MCF 10A (cell line): Measurements from ENCODE around the gene ST6GALNAC5. TPM values are rescaled to one million over a fixed set of nuclear protein-coding genes. Genes with fewer than 3 reads are reported as not detected.

ENCODE experiments used
- BruUV-seq: library from RNA; stranded (reverse); fragments of 400-500 nt; replicated peaks from 2 replicates; lab custom pipeline; 2021; lab: Mats Ljungman, UMichigan
- CTCF ChIA-PET: fragments of 300-600 bp; sonication (Branson Sonifier 250); formaldehyde crosslinking; extraction: SDS; loops from one replicate; lab custom pipeline; 2021; ENCODE audit warnings: antibody characterized with exemption, inconsistent platforms; lab: Yijun Ruan, JAX
- POLR2A ChIA-PET: fragments of 300-600, 350-650 bp; sonication (Branson Sonifier 250); formaldehyde crosslinking; extraction: SDS; loops from one replicate; lab custom pipeline; 2020; ENCODE audit warnings: antibody characterized with exemption, inconsistent platforms; lab: Yijun Ruan, JAX
- DNase-seq: peaks from one replicate; pipeline ENCODE4 v3.0.0-alpha.2; 2018; ENCODE audit not compliant: unreplicated experiment
- H3K27ac Mint-ChIP-seq: one replicate; pipeline ENCODE4 v1.8.0; 2022; ENCODE audit warnings: mild to moderate bottlenecking, low read depth, mixed read lengths; ENCODE audit not compliant: unreplicated experiment
- H3K27me3 Mint-ChIP-seq: one replicate; pipeline ENCODE4 v1.8.0; 2022; ENCODE audit warnings: mixed read lengths; ENCODE audit not compliant: insufficient read depth, unreplicated experiment
- H3K36me3 Mint-ChIP-seq: one replicate; pipeline ENCODE4 v1.8.0; 2022; ENCODE audit warnings: mild to moderate bottlenecking, moderate library complexity, mixed read lengths; ENCODE audit not compliant: insufficient read depth, unreplicated experiment
- H3K4me1 Mint-ChIP-seq: one replicate; pipeline ENCODE4 v1.8.0; 2022; ENCODE audit warnings: mixed read lengths; ENCODE audit not compliant: insufficient read depth, unreplicated experiment
- H3K4me3 Mint-ChIP-seq: one replicate; pipeline ENCODE4 v1.8.0; 2022; ENCODE audit warnings: mild to moderate bottlenecking, moderate library complexity, mixed read lengths; ENCODE audit not compliant: unreplicated experiment
- H3K9me3 Mint-ChIP-seq: one replicate; pipeline ENCODE4 v1.8.0; 2022; ENCODE audit warnings: mixed read lengths; ENCODE audit not compliant: unreplicated experiment
- CTCF ChIP-seq: fragments of 200-600 bp; IDR thresholded peaks from one replicate; pipeline ENCODE4 v1.8.0; 2022; ENCODE audit warnings: antibody characterized with exemption, mild to moderate bottlenecking; ENCODE audit not compliant: unreplicated experiment
- intact Hi-C: fragments of 100-400 bp; cut with micrococcal nuclease; formaldehyde crosslinking; loops from 2 replicates; pipeline ENCODE4 v1.14.1; 2022
- total RNA-seq: library from RNA; stranded (reverse); gene quantifications from 2 replicates; pipeline ENCODE4 v1.2.3, GENCODE V29; 2022

The ST6GALNAC5 gene
- total RNA-seq, 1 experiment from 2014 or later: 3.3 TPM

- BruUV-seq: no TSS peak
- intact Hi-C loops: no loop called here
- Mint-ChIP-seq H3K4me3 (no peak overlapping the region), H3K27me3 (no peaks in the 10 kb centered on the region), H3K9me3 (no peaks in the 10 kb centered on the region), H3K27ac (peak overlapping the region; percentile 33), H3K4me1 (no peaks in the 10 kb centered on the region), H3K36me3 (peaks cover 5% of the 10 kb centered on the region)
- DNase-seq: no peak
- ChIA-PET CTCF (interaction anchor here (1.1 kb wide), 1 partner anchor 23 kb away, joined by 3 read pairs; no protein-coding TSS in a partner anchor), POLR2A (interaction anchor here (1.4 kb wide), 1 partner anchor 9 kb away, joined by 7 read pairs; no protein-coding TSS in a partner anchor)
- no peak for TF ChIP-seq CTCF
These were observed 51.8 kb downstream of the ST6GALNAC5 start for GRCh38 chr1:76919085-76919484.

GRCh38 chr1:76921590-76921989 is 54.3 kb downstream of the ST6GALNAC5 start:
- H3K4me3 Mint-ChIP-seq: no peak overlapping the region
- H3K4me1 Mint-ChIP-seq: no peaks in the 10 kb centered on the region
- no peak for DNase-seq
- POLR2A ChIA-PET: no interaction called here
- CTCF ChIA-PET: no interaction called here
- no peaks in the 10 kb centered on the region for H3K9me3 Mint-ChIP-seq
- no peak for TF ChIP-seq CTCF
- no TSS peak for BruUV-seq
- no peak overlapping the region for H3K27ac Mint-ChIP-seq
- H3K36me3 Mint-ChIP-seq: peaks cover 5% of the 10 kb centered on the region
- intact Hi-C loops: no loop called here
- no peaks in the 10 kb centered on the region for H3K27me3 Mint-ChIP-seq

- Mint-ChIP-seq H3K27ac (no peak overlapping the region), H3K4me3 (no peak overlapping the region), H3K9me3 (no peaks in the 10 kb centered on the region), H3K36me3 (peaks cover 5% of the 10 kb centered on the region), H3K27me3 (no peaks in the 10 kb centered on the region), H3K4me1 (peaks cover 6% of the 10 kb centered on the region)
- intact Hi-C loops: no loop called here
- DNase-seq: no peak
- no peak for TF ChIP-seq CTCF
- ChIA-PET CTCF (no interaction called here), POLR2A (no interaction called here)
- no TSS peak for BruUV-seq
These were observed 58.5 kb downstream of the ST6GALNAC5 start for GRCh38 chr1:76925825-76926224.

GRCh38 chr1:76928522-76928921 is 61.2 kb downstream of the ST6GALNAC5 start:
- no peak for TF ChIP-seq CTCF
- BruUV-seq: no TSS peak
- intact Hi-C loops: no loop called here
- Mint-ChIP-seq H3K27me3 (no peaks in the 10 kb centered on the region), H3K36me3 (no peaks in the 10 kb centered on the region), H3K4me3 (no peak overlapping the region), H3K9me3 (no peaks in the 10 kb centered on the region), H3K4me1 (peaks cover 6% of the 10 kb centered on the region), H3K27ac (peak overlapping the region; percentile 30)
- CTCF ChIA-PET: interaction anchor here (1.5 kb wide), 1 partner anchor 12 kb away, joined by 3 read pairs; no protein-coding TSS in a partner anchor
- DNase-seq: peak; percentile 30
- POLR2A ChIA-PET: interaction anchor here (1.3 kb wide), 1 partner anchor 10 kb away, joined by 7 read pairs; no protein-coding TSS in a partner anchor
